Measurements from ENCODE around the gene CCNI2. TPM values are rescaled to one million over a fixed set of nuclear protein-coding genes. Genes with fewer than 3 reads are reported as not detected.
A peak's percentile ranks its signal among the peaks of the same experiment; 100 is the strongest.

The CCNI2 gene
- polyA plus RNA-seq, 1 donor (not counting 4 experiments of a cell fraction or from before 2014, with no cell fraction given), result not detected

DNA sequence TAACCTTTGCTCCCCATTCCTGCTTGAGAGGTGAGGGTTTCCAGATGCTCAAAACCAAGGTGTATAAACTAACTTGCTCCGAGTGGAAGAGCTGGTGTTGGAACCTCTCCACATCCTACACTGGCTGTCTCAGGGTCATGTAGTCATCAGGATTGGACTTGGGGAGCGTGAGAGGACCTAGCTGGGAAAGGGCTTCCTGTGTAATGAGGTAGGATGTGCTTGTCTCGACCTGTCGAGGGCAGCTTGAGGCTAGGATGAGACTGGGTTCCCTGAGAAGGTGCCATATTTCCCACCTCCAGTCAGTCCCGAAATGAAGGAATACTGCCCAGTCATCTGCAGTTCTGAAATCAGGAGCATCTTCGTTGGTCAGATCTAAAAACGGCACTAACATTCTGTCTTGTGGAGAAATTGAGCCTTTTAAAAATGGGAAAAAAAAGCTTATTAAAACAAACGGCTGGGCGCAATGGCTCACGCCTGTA lies 1.3 kb downstream of the CCNI2 start:
- Histone ChIP-seq H3K4me1 (ENCODE audit: control insufficient read depth, extremely low read depth, insufficient read depth, low read length) (peaks cover 2% of the 10 kb centered on the region), H3K4me2 (ENCODE audit: control insufficient read depth, extremely low read depth, insufficient read depth, low read depth, low read length) (no peak overlapping the region), H3K36me3 (ENCODE audit: control insufficient read depth in 2 of 2, extremely low read depth in 1 of 2, insufficient read depth in 2 of 2, low read length in 2 of 2) (no peaks in the 10 kb centered on the region), H3K9ac (ENCODE audit: control insufficient read depth, extremely low read depth, insufficient read depth, low read length) (no peak overlapping the region), H2AFZ (ENCODE audit: control insufficient read depth, low read length) (no peak overlapping the region), H3K27ac (ENCODE audit: control insufficient read depth, insufficient read depth, low read length) (no peak overlapping the region), H3K27me3 (ENCODE audit: control insufficient read depth, extremely low read depth, insufficient read depth, low read length) (no peaks in the 10 kb centered on the region), H3K4me3 (ENCODE audit: control insufficient read depth in 2 of 3, extremely low read depth in 1 of 3, insufficient read depth in 2 of 3, low read depth in 1 of 3, low read length in 3 of 3) (no peak overlapping the region), H3K79me2 (ENCODE audit: control insufficient read depth, insufficient read depth, low read length) (no peaks in the 10 kb centered on the region), H4K20me1 (ENCODE audit: control insufficient read depth, extremely low read depth, insufficient read depth, low read length) (no peaks in the 10 kb centered on the region), H3K9me3 (ENCODE audit: control insufficient read depth, low read depth, low read length) (no peaks in the 10 kb centered on the region), H3K9me1 (ENCODE audit: control insufficient read depth, extremely low read depth, insufficient read depth, low read length) (no peaks in the 10 kb centered on the region)
- DNase-seq (ENCODE audit: low read depth, low spot score) (peak; percentile 5), FAIRE-seq (peak; percentile 69)
- dilution Hi-C loops (cut with MboI; ENCODE audit: extremely low pct_ligation_motif_present, low sequenced_read_pairs), result no loop called here
- TF ChIP-seq EZH2 (IDR thresholded peaks at IDR 0.05; ENCODE audit: low read length) (no peak), CTCF (optimal IDR thresholded peaks at IDR 0.05 in 1 of 3, IDR thresholded peaks at IDR 0.05 in 1 of 3, conservative IDR thresholded peaks at IDR 0.05 in 1 of 3; ENCODE audit: extremely low read depth in 1 of 3, insufficient read depth in 2 of 3, low read length in 3 of 3) (no peak)

- Histone ChIP-seq H3K9me1 (ENCODE audit: control insufficient read depth, extremely low read depth, insufficient read depth, low read length) (no peaks in the 10 kb centered on the region), H3K4me2 (ENCODE audit: control insufficient read depth, extremely low read depth, insufficient read depth, low read depth, low read length) (no peak overlapping the region), H3K9me3 (ENCODE audit: control insufficient read depth, low read depth, low read length) (no peaks in the 10 kb centered on the region), H4K20me1 (ENCODE audit: control insufficient read depth, extremely low read depth, insufficient read depth, low read length) (no peaks in the 10 kb centered on the region), H3K9ac (ENCODE audit: control insufficient read depth, extremely low read depth, insufficient read depth, low read length) (no peak overlapping the region), H3K4me1 (ENCODE audit: control insufficient read depth, extremely low read depth, insufficient read depth, low read length) (peaks cover 2% of the 10 kb centered on the region), H3K4me3 (ENCODE audit: control insufficient read depth in 2 of 3, extremely low read depth in 1 of 3, insufficient read depth in 2 of 3, low read depth in 1 of 3, low read length in 3 of 3) (no peak overlapping the region), H3K79me2 (ENCODE audit: control insufficient read depth, insufficient read depth, low read length) (no peaks in the 10 kb centered on the region), H3K27ac (ENCODE audit: control insufficient read depth, insufficient read depth, low read length) (no peak overlapping the region), H3K36me3 (ENCODE audit: control insufficient read depth in 2 of 2, extremely low read depth in 1 of 2, insufficient read depth in 2 of 2, low read length in 2 of 2) (no peaks in the 10 kb centered on the region), H2AFZ (ENCODE audit: control insufficient read depth, low read length) (no peak overlapping the region), H3K27me3 (ENCODE audit: control insufficient read depth, extremely low read depth, insufficient read depth, low read length) (no peaks in the 10 kb centered on the region)
- dilution Hi-C loops (cut with MboI; ENCODE audit: extremely low pct_ligation_motif_present, low sequenced_read_pairs), result no loop called here
- FAIRE-seq, result no peak
- DNase-seq (ENCODE audit: low read depth, low spot score), result no peak
- TF ChIP-seq EZH2 (IDR thresholded peaks at IDR 0.05; ENCODE audit: low read length), result no peak
- TF ChIP-seq CTCF (optimal IDR thresholded peaks at IDR 0.05 in 1 of 3, IDR thresholded peaks at IDR 0.05 in 1 of 3, conservative IDR thresholded peaks at IDR 0.05 in 1 of 3; ENCODE audit: extremely low read depth in 1 of 3, insufficient read depth in 2 of 3, low read length in 3 of 3), result no peak
These were observed 2.3 kb downstream of the CCNI2 start for GRCh38 chr5:132749506-132749905.

Measured in keratinocyte (primary cell).